Liver (tissue), 2 donors: Measurements from ENCODE around the gene TM7SF2.
"Not testable (repeated sequence)": the region's sequence is repeated elsewhere in the genome, so short reads cannot be mapped to it uniquely, and the experiment has no call there.

Source experiments
- CTCF ChIP-seq: fragments of 150-350 bp; IDR thresholded peaks from 2 replicates; pipeline ENCODE4 v1.5.1; 2017; ENCODE audit warnings: improper control_type of control experiment, low read depth, low read length; ENCODE audit not compliant: missing input control
- FOXA1 ChIP-seq: IDR thresholded peaks from 2 replicates; pipeline ENCODE4 v1.6.1; 2016; ENCODE audit warnings: antibody characterized with exemption
- MAX ChIP-seq: IDR thresholded peaks from 2 replicates; pipeline ENCODE4 v1.6.1; 2016; ENCODE audit warnings: antibody characterized with exemption
- YY1 ChIP-seq: IDR thresholded peaks from 2 replicates; pipeline ENCODE4 v1.6.1; 2016; ENCODE audit warnings: antibody characterized with exemption, mild to moderate bottlenecking
- TF ChIP-seq, protein P1 (sequence below): IDR thresholded peaks from 2 replicates; pipeline ENCODE4 v1.6.1; 2016; ENCODE audit warnings: antibody characterized with exemption, mild to moderate bottlenecking
- donor health status: healthy.

DNA sequence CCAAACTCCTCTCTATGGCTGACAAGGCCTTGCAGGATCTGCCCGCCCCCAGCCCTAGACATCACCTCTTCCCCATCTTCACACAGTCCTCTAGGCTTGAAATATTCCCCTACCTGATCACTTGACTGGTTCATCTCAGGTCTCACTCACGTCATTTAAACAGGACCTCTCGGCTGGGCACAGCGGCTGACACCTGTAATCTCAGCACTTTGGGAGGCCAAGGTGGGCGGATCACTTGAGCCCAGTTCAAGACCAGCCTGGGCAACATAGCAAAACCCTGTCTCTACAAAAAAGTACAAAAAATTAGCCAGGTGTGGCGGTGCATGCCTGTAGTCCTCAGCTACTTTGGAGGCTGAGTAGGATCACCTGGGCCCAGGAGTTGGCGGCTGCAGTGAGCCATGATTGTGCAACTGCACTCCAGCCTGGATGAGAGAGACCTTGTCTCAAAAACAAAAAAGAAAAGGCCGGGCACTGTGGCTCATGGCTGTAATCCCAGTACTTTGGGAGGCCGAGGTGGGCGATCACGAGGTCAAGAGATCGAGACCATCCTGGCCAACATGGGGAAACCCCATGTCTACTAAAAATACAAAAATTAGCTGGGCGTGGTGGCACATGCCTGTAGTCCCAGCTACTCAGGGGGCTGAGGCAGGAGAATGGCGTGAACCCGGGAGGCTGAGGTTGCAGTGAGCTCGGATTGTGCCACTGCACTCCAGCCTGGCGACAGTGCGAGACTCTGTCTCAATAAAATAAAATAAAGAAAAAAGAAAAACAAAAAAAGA, 7.4 kb downstream of the TM7SF2 start:
- TF ChIP-seq MAX, FOXA1, YY1, CTCF: not testable (repeated sequence)
- TF ChIP-seq, protein P1, sequence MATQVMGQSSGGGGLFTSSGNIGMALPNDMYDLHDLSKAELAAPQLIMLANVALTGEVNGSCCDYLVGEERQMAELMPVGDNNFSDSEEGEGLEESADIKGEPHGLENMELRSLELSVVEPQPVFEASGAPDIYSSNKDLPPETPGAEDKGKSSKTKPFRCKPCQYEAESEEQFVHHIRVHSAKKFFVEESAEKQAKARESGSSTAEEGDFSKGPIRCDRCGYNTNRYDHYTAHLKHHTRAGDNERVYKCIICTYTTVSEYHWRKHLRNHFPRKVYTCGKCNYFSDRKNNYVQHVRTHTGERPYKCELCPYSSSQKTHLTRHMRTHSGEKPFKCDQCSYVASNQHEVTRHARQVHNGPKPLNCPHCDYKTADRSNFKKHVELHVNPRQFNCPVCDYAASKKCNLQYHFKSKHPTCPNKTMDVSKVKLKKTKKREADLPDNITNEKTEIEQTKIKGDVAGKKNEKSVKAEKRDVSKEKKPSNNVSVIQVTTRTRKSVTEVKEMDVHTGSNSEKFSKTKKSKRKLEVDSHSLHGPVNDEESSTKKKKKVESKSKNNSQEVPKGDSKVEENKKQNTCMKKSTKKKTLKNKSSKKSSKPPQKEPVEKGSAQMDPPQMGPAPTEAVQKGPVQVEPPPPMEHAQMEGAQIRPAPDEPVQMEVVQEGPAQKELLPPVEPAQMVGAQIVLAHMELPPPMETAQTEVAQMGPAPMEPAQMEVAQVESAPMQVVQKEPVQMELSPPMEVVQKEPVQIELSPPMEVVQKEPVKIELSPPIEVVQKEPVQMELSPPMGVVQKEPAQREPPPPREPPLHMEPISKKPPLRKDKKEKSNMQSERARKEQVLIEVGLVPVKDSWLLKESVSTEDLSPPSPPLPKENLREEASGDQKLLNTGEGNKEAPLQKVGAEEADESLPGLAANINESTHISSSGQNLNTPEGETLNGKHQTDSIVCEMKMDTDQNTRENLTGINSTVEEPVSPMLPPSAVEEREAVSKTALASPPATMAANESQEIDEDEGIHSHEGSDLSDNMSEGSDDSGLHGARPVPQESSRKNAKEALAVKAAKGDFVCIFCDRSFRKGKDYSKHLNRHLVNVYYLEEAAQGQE: not testable (repeated sequence)
